HG03575 (cell line): ENCODE results near the gene C1orf115.

ENCODE experiments used
- ATAC-seq: cut with Tn5 transposase; IDR thresholded peaks from one replicate; pipeline ENCODE4 v1.9.1; 2021; ENCODE audit not compliant: unreplicated experiment, insufficient number of reproducible peaks, low FRiP score; ENCODE audit errors: extremely low read depth

C1orf115 gene

GRCh38 chr1:220691053-220691684 is 1.0 kb downstream of the C1orf115 start:
- ATAC-seq = no peak

GRCh38 chr1:220692436-220693228 is 2.5 kb downstream of the C1orf115 start:
- no peak for ATAC-seq

GRCh38 chr1:220694866-220695382 is 4.8 kb downstream of the C1orf115 start:
- no peak for ATAC-seq

GRCh38 chr1:220695426-220695825 is 5.3 kb downstream of the C1orf115 start:
- no peak for ATAC-seq

GRCh38 chr1:220696226-220696862 is 6.2 kb downstream of the C1orf115 start:
- no peak for ATAC-seq

- no peak for ATAC-seq
These were observed 6.7 kb downstream of the C1orf115 start for GRCh38 chr1:220696863-220697231.

- no peak for ATAC-seq
These were observed 7.2 kb downstream of the C1orf115 start for GRCh38 chr1:220697326-220697725.

GRCh38 chr1:220698607-220699016 is 8.4 kb downstream of the C1orf115 start:
- ATAC-seq = no peak

- no peak for ATAC-seq
These were observed 8.9 kb downstream of the C1orf115 start for GRCh38 chr1:220699044-220699443.

- no peak for ATAC-seq
These were observed 10.5 kb downstream of the C1orf115 start for GRCh38 chr1:220700556-220701179.

GRCh38 chr1:220701974-220702373 is 11.8 kb downstream of the C1orf115 start:
- ATAC-seq = no peak

- ATAC-seq = no peak
These were observed 12.6 kb downstream of the C1orf115 start for GRCh38 chr1:220702733-220703270.

- no peak for ATAC-seq
These were observed 13.1 kb downstream of the C1orf115 start for GRCh38 chr1:220703305-220703704.

- no peak for ATAC-seq
These were observed 15.6 kb downstream of the C1orf115 start for GRCh38 chr1:220705782-220706181.

- ATAC-seq = no peak
These were observed 16.3 kb downstream of the C1orf115 start for GRCh38 chr1:220706480-220706879.

- ATAC-seq = no peak
These were observed 17.0 kb downstream of the C1orf115 start for GRCh38 chr1:220707160-220707559.

GRCh38 chr1:220708244-220708643 is 18.1 kb downstream of the C1orf115 start:
- ATAC-seq = no peak

GRCh38 chr1:220708936-220709801 is 19.0 kb downstream of the C1orf115 start:
- no peak for ATAC-seq
